A549 (cell line): ENCODE results near the gene KCNS3.

Experiments
- HOXA7 ChIP-seq: fragments of 250-450 bp; sonication (Bioruptor Pico); IDR thresholded peaks from 2 replicates; pipeline ENCODE4 v1.5.0; 2020; ENCODE audit warnings: mild to moderate bottlenecking, moderate library complexity
- KDM5A ChIP-seq: fragments of 200-600 bp; sonication (generic); IDR thresholded peaks from 2 replicates; pipeline ENCODE4 v1.6.1; 2016; ENCODE audit warnings: antibody characterized with exemption, mild to moderate bottlenecking
- NR3C1 ChIP-seq: fragments of >200 bp; sonication (Bioruptor Twin); formaldehyde crosslinking; IDR thresholded peaks from 3 replicates; pipeline ENCODE4 v1.6.1; 2017
- USF2 ChIP-seq: fragments of 450-650 bp; IDR thresholded peaks from 2 replicates; pipeline ENCODE4 v1.6.1; 2014; ENCODE audit warnings: antibody characterized with exemption

- TF ChIP-seq NR3C1 (no peak), KDM5A (no peak), HOXA7 (CRISPR knock-in tag) (no peak), USF2 (no peak)
Measured at GRCh38 chr2:17911491-17912260, 33.2 kb downstream of the KCNS3 start.
